ENCODE results near the gene LY6G6D. TPM values are rescaled to one million over a fixed set of nuclear protein-coding genes. Genes with fewer than 3 reads are reported as not detected.

LY6G6D gene
- total RNA-seq, 1 experiment from 2014 or later = not detected

GRCh38 chr6:31741815-31742214 lies 26.7 kb downstream of the LY6G6D start:
- ChIA-PET POLR2A (ENCODE audit: low non-redundant PET) (no interaction called here), CTCF (interaction anchor here (0.7 kb wide), 1 partner anchor 49 kb away, joined by 5 read pairs; no protein-coding TSS in a partner anchor)
- Histone ChIP-seq H3K36me3 (ENCODE audit: insufficient read depth, low read length, poor library complexity, severe bottlenecking) (peaks cover 35% of the 10 kb centered on the region), H3K27ac (ENCODE audit: low read depth, low read length, poor library complexity, severe bottlenecking) (peak overlapping the region; percentile 0), H3K9me3 (ENCODE audit: low read depth, low read length, poor library complexity, severe bottlenecking) (no peaks in the 10 kb centered on the region), H3K4me3 (ENCODE audit: low read depth, low read length, poor library complexity, severe bottlenecking) (no peak overlapping the region), H3K4me1 (ENCODE audit: insufficient read depth, low read length, poor library complexity, severe bottlenecking) (peaks cover 32% of the 10 kb centered on the region), H3K27me3 (replicated peaks; ENCODE audit: insufficient read depth, low read depth, low read length, poor library complexity) (no peaks in the 10 kb centered on the region)
- BruUV-seq (replicated peaks) = no TSS peak
- intact Hi-C loops (cut with micrococcal nuclease; ENCODE audit: unreplicated experiment) = no loop called here
- TF ChIP-seq EZH2 (IDR thresholded peaks at IDR 0.05; ENCODE audit: borderline replicate concordance, low read depth, low read length, poor library complexity, severe bottlenecking) (no peak), CTCF (conservative IDR thresholded peaks at IDR 0.05; ENCODE audit: low read depth, low read length) (no peak)
- DNase-seq (ENCODE audit: low spot score) = no peak

DNA sequence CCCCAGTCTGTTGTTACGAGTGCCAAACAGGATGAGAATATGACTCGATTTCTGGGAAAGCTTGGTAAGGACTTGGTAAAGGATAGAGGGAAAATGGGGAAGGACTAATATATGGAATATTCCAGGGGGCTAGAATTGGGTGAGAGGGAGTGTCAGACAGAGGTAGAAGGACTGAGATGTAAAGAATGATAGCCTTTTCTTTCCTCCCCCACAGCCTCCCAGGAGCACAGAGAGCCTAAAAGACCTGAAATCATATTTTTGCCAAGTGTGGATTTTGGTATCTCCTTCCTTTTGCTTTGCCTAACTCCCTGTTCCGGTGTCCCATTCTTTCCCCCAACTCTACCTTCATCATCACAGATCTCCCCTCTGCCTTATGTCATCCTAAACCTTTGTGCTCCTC lies 27.7 kb downstream of the LY6G6D start:
- TF ChIP-seq EZH2 (IDR thresholded peaks at IDR 0.05; ENCODE audit: borderline replicate concordance, low read depth, low read length, poor library complexity, severe bottlenecking) = no peak
- CTCF ChIA-PET = no interaction called here

DNA sequence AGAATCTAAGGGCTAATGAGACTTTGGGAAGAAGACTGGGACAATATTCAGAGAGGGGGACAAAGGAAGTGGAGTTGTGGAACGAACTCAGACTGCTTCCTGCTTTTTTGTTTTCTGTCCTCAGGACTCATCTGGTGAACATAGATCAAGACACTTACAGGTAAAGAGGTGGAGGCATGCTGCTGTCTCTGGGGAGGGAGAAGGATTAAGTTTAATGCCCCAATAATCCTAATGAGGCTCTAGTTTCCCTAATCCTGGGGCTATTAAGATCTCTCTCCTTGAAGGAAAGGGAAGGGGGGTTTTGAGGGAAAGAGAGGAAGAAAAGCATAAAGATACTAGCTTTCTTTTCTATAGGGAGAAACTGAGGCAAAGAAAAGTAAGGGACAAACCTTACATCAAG lies 29.3 kb downstream of the LY6G6D start:
- no peaks in the 10 kb centered on the region for H3K27me3 ChIP-seq (replicated peaks; ENCODE audit: insufficient read depth, low read depth, low read length, poor library complexity)
- H3K4me3 ChIP-seq (ENCODE audit: low read depth, low read length, poor library complexity, severe bottlenecking) = no peak overlapping the region
- intact Hi-C loops (cut with micrococcal nuclease; ENCODE audit: unreplicated experiment) = no loop called here
- DNase-seq (ENCODE audit: low spot score) = no peak
- H3K9me3 ChIP-seq (ENCODE audit: low read depth, low read length, poor library complexity, severe bottlenecking) = no peaks in the 10 kb centered on the region
- peaks cover 7% of the 10 kb centered on the region for H3K4me1 ChIP-seq (ENCODE audit: insufficient read depth, low read length, poor library complexity, severe bottlenecking)
- no TSS peak for BruUV-seq (replicated peaks)
- peaks cover 48% of the 10 kb centered on the region for H3K36me3 ChIP-seq (ENCODE audit: insufficient read depth, low read length, poor library complexity, severe bottlenecking)
- ChIA-PET POLR2A (ENCODE audit: low non-redundant PET) (no interaction called here), CTCF (no interaction called here)
- TF ChIP-seq EZH2 (IDR thresholded peaks at IDR 0.05; ENCODE audit: borderline replicate concordance, low read depth, low read length, poor library complexity, severe bottlenecking) = no peak
- TF ChIP-seq CTCF (conservative IDR thresholded peaks at IDR 0.05; ENCODE audit: low read depth, low read length) = no peak
- H3K27ac ChIP-seq (ENCODE audit: low read depth, low read length, poor library complexity, severe bottlenecking) = peak overlapping the region; percentile 57

More for the DNA sequence above, 27.7 kb downstream of the LY6G6D start:
- H3K36me3 ChIP-seq (ENCODE audit: insufficient read depth, low read length, poor library complexity, severe bottlenecking) = peaks cover 44% of the 10 kb centered on the region
- H3K4me3 ChIP-seq (ENCODE audit: low read depth, low read length, poor library complexity, severe bottlenecking) = no peak overlapping the region
- H3K9me3 ChIP-seq (ENCODE audit: low read depth, low read length, poor library complexity, severe bottlenecking) = no peaks in the 10 kb centered on the region
- peaks cover 21% of the 10 kb centered on the region for H3K4me1 ChIP-seq (ENCODE audit: insufficient read depth, low read length, poor library complexity, severe bottlenecking)
- POLR2A ChIA-PET (ENCODE audit: low non-redundant PET) = no interaction called here
- DNase-seq (ENCODE audit: low spot score) = no peak
- no TSS peak for BruUV-seq (replicated peaks)
- H3K27ac ChIP-seq (ENCODE audit: low read depth, low read length, poor library complexity, severe bottlenecking) = peak overlapping the region; percentile 57
- intact Hi-C loops (cut with micrococcal nuclease; ENCODE audit: unreplicated experiment) = no loop called here
- no peaks in the 10 kb centered on the region for H3K27me3 ChIP-seq (replicated peaks; ENCODE audit: insufficient read depth, low read depth, low read length, poor library complexity)

DNA sequence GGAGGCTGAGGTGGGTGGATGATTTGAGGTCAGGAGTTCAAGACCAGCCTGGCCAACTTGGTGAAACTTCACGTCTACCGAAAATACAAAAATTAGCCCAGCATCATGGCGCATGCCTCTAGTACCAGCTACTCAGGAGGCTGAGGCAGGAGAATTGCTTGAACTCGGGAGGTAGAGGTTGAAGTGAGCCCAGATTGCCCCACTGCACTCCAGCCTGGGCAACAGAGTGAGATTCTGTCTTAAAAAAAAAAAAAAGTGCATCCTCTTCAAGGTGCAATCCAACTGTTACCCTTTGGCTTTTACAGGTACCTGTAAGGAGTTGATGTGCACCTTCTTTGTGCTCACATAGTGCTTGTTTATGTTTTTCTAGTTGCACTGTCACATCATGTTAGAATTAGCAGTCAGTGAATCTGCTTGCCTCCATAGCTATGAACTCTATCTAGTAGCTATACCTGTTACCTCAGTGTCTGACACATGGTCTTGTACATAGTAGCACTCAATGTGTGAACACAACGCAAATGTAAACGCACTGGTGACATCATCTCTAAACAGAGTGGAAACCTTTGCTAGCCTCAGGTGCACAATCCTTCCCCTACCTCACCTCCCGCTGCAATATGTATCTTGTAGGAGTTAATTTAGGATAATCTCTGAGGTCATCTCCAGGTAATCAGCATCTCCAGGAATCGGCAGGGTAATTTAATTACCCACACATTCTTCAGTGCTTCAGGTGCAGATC lies 34.3 kb downstream of the LY6G6D start:
- Histone ChIP-seq H3K9me3 (ENCODE audit: low read depth, low read length, poor library complexity, severe bottlenecking) (no peaks in the 10 kb centered on the region), H3K36me3 (ENCODE audit: insufficient read depth, low read length, poor library complexity, severe bottlenecking) (peaks cover 24% of the 10 kb centered on the region), H3K4me3 (ENCODE audit: low read depth, low read length, poor library complexity, severe bottlenecking) (no peak overlapping the region), H3K27ac (ENCODE audit: low read depth, low read length, poor library complexity, severe bottlenecking) (no peak overlapping the region), H3K4me1 (ENCODE audit: insufficient read depth, low read length, poor library complexity, severe bottlenecking) (no peaks in the 10 kb centered on the region), H3K27me3 (replicated peaks; ENCODE audit: insufficient read depth, low read depth, low read length, poor library complexity) (no peaks in the 10 kb centered on the region)
- TF ChIP-seq EZH2 (IDR thresholded peaks at IDR 0.05; ENCODE audit: borderline replicate concordance, low read depth, low read length, poor library complexity, severe bottlenecking) = no peak
- TF ChIP-seq CTCF (conservative IDR thresholded peaks at IDR 0.05; ENCODE audit: low read depth, low read length) = no peak
- no peak for DNase-seq (ENCODE audit: low spot score)
- BruUV-seq (replicated peaks) = no TSS peak
- ChIA-PET POLR2A (ENCODE audit: low non-redundant PET) (no interaction called here), CTCF (no interaction called here)
- intact Hi-C loops (cut with micrococcal nuclease; ENCODE audit: unreplicated experiment) = no loop called here
